Ishikawa (cell line): ENCODE measurements around the gene TAF12.

Experiments
- CREB1 ChIP-seq: IDR thresholded peaks from 2 replicates; pipeline ENCODE4 v1.6.1; 2012; ENCODE audit warnings: low read depth
- RAD21 ChIP-seq: IDR thresholded peaks from 2 replicates; pipeline ENCODE4 v1.6.1; 2012; ENCODE audit warnings: low read depth

- TF ChIP-seq RAD21 (no peak), CREB1 (no peak)
Measured at GRCh38 chr1:28566931-28567330, 75.9 kb downstream of the TAF12 start.
